ENCODE data around the gene SERP2.

- TF ChIP-seq EZH2 (IDR thresholded peaks at IDR 0.05; ENCODE audit: insufficient read depth, low read length) (no peak), CTCF (IDR thresholded peaks at IDR 0.05; ENCODE audit: insufficient read depth, low read depth, low read length) (no peak)
These were observed 13.4 kb downstream of the SERP2 start for GRCh38 chr13:44386913-44387556.
